NCI-H187 (cell line): ENCODE measurements around the gene AFMID.

Source experiments
- DNase-seq, 2 experiments: peaks; one replicate each; lab custom pipeline; 2025; lab: John Stamatoyannopoulos, UW

The AFMID gene

DNA sequence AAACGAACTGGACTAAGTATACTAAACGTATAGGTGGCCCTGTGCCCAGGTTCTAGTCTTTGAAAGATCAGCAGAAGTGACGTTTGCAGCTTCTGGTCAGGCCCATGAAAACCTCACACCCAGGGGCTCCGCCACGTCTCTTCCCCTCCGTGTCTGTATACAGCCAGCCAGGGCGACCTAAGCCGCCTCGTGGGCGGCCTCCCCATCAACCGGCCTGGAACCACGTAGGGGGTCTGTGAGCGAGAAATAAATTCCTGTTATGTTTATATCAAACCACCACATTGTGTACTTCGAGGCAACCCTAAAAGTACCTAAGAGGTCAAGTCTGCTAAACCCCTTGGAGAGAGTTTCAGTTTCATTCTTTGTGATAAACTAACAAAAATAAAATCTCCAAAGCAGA lies 7.1 kb upstream of the AFMID start:
- no peak for DNase-seq

DNA sequence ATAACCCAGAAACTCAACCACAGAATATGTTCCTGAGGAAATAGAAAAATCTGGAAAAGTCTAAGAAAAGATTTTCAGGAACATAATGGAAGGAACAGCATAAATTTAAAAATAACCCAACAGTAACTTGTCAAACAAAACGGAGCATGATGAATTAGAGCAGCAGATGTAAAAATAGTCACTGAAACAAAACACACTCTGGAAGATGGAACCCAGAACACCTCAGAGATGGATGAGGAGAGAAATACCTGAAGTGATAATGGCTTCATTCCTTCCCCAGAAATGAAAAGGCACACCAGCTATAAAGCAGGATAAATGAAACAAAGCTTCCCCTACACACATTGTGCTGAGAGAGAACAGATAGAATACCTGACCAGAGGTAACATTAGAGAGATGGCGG lies 6.7 kb upstream of the AFMID start:
- no peak for DNase-seq

DNA sequence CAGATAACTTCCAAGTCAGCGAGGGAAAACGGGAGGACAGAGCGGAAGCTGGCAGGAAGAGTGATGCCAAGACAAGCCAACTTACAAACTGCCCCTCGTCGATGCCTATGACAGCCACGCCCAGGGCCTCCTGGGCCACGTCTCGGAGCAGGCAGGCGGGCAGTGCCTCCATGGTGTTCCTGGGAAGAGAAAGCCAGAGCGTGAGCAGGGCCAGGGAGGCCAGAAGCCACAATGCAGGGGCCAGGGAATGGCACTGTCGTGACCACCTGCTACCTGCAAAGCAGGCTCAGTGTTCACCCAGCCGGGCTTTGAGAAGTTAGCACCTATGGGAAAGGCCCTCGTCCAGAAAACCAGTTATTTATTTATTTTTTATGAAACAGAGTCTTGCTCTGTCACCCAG lies 4.7 kb upstream of the AFMID start:
- no peak for DNase-seq

DNA sequence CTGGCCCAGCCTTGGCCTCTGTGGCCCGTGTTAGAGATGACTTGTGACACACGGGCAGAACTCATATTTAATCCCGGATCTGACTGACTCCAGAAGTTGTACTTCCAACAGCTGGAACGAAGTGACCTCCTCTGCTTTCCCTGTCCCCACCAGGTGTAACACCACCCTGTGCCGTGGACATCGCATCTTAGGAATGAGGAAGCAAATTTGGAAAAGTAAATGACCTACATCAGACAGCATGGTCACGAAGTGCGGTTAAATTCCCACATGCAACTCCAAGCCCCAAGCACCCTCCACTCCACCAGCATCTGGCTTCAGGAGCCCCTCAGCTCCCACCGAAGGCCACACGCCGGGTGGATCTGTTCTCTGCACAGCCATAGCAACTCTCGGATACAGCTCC lies 3.2 kb upstream of the AFMID start:
- no peak for DNase-seq

DNA sequence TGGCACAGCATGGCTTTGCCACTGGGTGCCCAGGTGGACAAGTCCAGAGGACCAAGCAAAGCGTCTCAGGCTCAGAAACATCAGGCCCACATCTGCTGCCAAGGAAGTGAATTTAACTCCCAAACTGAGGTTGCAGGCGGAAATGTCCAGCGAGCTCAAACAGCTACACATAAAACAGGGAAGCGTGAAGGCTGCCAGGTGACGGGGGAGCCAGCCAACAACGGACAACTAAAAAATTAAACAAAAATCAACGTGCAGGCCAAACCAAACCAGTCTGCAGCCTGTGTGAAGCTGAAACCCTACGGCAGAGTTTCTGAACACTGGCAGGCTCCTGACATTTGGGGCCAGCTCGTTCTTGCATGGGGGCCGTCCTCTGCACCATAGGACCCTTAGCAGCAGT lies 2.8 kb upstream of the AFMID start:
- no peak for DNase-seq

DNA sequence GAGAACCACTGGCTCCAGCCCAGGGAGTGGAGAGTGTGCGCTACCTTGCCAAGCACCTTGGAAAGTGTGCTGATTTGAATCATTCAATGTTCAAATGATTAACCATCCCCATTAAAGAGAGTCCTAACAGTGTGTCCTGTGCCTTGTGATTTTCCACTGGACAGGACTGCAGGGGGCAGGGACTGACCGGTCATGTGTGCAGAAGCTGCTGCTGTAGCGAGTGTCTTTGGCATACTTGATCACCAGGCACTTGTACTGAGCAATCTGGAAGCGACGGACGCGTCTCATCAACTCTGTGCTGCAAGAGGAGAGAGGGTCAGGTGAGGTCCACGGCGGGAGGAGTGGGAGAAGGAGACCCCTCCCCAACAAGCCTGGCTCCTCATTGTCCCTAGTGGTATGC lies 2.3 kb upstream of the AFMID start:
- DNase-seq: no peak

DNA sequence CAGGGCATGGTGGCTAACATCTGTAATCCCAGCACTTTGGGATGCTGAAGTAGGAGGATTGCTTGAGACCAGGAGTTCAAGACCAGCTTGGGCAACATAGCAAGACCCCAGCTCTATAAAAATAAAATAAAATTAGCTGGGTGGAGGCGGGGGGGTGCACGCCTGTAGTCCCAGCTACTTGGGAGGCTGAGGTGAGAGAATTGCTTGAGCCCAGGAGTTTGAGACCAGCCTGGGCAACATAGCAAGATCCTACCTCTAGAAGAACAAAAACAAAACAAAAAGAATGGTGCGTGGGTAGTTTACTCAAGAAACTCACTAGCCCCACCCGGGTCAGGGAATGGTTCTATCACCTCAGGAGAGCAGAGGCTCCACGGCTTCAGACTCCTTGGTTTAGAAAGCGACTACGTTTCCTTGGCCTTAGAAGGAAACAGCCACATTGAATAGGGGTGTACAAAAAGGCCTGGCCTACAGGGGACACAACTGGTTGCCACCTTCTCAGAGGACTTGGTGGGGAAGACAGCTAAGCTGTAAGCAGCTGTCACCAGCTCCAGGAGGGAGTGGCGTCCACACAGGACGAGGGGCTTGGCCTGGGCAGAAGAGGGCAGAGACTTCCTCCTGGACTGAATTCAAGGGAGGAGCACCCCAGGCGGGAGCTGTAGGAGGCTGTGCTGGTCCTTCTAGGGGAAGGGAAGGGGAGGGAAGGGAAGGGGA lies 1.0 kb upstream of the AFMID start:
- DNase-seq: no peak

DNA sequence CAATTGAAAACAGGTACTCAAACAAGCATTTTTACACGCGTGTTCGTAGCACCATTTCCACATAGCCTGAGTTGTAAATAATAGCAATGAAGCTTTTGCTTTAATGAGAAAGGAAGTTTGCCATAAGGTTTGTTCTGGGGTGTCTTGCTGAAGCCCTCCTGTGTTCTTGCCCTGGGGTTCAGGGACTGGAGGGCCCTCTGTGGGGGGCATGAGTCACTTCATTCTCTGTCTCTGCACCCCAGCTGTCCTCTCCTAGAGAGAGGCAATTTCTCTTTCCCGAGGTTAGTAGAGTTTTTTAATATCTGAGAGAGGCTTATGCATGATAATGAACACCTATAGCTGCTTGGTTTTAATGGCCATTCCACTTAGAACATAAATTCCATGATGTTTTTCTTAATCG lies 9.6 kb downstream of the AFMID start:
- no peak for DNase-seq

DNA sequence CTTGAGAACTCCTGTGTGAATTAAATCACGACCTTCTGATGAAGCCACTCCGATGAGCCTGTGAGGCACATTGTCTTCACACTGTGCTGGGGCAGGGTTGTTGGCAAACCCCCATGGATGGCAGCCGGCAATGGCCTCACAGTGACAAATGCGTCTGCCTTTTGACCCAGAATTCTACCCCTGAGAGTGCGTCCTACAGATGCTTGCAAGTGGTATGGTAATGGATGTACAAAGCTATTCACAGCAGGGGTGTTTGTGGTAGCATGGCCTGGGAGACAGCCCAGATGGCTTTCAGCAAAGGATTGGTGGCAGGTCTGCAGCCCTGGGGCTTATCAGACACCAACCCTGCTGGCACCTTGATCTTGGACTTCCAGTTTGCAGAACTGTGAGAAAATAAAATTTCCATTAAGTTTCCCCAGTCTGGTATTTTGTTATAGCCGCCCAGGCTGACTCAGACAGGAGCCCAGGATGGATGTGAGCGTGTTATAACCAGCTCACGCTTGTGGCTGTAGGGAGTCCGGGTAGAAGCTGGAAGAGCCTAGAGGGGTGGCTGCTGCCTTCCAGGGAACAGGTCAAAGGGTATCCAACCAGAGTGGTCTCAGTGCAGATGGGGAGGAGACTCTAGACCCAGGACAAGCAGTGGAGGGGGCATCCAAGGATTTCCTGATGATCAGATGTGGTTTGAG lies 10.1 kb downstream of the AFMID start:
- peak in 1 of 2 experiments; percentile 15 for DNase-seq

DNA sequence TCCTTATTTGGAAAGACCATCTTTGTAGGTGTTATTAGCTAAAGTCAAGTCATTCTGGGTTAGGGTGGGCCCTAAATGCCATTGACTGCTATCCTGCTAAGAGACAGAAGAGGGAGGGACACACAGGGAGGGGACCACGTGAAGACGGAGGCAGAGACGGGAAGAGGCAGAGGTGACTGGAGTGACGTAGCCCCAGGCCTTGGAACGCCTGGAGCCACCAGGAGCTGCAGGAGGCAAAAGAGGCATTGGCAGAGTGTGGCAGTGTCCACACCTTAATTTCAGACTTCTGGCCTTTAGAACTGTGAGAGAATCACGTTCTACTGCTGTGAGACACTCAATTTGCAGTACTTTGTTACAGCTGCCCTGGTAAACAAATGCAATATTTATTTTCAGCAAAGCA lies 13.3 kb downstream of the AFMID start:
- DNase-seq: no peak

DNA sequence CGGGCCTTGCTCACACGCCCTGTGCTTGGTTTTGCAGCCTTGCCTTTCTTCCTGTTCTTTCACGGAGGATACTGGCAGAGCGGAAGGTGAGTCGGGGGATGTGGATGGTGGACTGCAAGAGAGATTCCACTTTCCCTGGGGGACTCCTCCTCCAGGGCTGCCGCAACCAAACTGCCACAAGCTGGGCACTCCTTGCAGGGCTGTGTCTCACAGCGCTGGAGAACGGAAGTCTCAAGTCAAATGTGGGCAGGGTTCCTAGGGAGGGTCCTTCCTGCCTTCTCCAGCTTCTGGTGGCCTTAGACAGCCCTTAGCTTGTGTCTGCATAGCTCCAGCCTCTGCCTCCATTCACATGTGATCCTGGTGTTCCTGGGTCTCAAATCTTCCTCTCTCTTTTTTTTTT lies 15.5 kb downstream of the AFMID start:
- DNase-seq: no peak

DNA sequence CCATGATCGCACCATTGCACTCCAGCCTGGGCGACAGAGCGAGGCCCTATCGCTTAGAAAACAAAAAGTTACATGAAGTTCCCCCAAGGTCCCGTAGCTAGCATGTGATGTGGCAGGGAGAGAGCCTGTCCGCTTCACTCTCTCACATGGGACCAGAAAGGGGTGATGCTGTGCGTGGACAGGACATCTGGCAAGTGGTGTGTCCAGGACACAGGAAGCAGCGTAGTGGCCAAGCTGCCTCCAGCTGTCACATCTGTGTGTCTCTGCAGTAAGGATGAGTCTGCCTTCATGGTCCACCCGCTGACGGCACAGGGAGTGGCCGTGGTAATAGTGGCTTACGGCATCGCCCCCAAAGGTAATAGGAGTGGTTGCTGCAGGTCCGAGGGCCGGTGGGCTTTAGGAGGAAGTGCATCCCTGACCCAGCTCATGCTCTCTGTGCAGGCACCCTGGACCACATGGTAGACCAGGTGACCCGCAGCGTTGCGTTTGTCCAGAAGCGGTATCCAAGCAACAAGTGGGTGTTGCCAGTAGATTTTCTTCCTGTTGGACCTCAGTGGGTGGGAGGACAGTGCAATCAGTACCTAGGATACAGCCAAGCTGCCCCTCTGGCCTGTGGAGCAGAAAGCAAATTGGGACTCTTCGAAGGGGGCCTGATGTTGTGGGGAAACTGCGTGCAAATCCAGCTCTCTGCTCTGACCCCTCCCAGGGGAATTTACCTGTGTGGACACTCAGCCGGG lies 17.4 kb downstream of the AFMID start:
- no peak for DNase-seq

DNA sequence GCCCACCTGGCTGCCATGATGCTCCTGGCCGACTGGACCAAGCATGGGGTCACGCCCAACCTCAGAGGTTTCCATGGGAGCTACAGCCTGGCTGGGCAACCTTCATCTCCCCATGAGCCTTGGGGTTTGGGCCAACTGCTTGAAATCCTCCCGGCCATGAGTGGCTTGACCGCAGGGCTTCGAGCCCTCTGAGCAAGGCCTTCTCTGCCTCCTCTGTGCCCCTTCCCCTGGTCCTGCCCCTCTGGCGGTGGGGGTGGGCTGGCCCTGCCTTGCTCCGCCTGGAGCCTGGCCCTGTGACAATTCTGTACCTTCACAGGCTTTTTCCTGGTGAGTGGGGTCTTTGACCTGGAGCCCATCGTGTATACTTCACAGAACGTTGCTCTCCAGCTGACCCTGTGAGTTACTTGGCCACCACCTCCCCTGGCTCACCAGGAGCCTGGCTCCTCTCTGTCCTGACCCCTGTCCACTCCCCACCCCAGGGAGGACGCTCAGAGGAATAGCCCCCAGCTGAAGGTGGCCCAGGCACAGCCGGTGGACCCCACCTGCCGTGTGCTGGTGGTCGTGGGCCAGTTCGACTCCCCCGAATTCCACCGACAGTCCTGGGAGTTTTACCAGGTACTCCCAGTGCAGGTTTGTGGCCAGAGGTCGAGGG lies 18.1 kb downstream of the AFMID start:
- DNase-seq: no peak

DNA sequence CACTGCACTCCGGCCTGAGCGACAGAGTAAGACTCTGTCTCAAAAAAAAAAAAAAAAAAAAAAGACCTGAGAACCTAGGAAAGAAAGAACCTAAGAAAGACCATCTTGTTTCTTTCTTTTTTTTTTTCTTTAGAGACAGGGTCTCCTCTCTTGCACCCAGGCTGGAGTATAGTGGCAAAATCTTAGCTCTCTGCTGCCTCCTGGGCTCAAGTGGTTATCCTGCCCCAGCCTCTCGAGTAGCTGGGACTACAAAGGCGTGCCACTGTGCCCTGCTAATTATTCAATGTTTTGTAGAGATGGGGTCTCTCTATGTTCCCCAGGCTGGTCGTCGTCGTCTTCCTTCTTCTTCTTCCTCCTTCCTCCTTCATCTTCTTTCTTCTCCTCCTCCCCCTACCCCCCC lies 19.1 kb downstream of the AFMID start:
- DNase-seq: no peak

DNA sequence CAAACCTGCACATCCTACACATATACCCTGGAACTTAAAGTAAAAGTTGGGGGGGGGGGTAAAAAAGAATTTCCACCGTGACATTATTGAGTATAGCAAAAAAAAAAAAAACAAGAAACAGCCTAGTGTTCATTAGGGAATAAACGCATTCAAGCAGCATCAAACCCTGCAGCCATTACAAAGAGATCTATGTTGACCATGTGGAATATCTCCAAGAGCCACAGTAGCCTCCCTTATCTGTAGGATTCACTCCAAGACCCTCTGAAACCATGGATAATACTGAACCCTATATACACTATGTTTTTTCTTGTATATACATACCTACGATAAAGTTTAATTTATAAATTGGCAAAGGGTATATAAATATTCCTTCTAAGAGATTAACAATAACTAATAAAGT lies 21.3 kb downstream of the AFMID start:
- no peak for DNase-seq

DNA sequence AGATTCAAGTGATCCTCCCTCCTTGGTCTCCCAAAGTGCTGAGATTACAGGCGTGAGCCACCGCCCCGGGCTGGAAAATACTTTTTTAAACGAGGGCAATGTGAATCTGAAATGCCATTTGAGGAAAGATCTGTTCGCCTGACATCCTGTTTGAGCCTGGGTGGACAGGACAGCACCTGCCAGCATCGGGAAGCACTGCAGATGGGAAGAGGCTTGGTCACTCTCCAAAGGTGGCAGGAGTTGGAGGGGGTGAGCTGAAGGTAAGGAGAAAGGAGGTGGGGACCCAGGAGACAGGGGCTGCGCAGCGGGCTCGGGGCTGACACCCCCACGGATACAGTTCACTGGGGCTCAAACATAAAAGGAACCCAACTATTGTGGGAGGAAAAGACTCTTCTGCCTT lies 22.9 kb downstream of the AFMID start:
- DNase-seq: no peak

DNA sequence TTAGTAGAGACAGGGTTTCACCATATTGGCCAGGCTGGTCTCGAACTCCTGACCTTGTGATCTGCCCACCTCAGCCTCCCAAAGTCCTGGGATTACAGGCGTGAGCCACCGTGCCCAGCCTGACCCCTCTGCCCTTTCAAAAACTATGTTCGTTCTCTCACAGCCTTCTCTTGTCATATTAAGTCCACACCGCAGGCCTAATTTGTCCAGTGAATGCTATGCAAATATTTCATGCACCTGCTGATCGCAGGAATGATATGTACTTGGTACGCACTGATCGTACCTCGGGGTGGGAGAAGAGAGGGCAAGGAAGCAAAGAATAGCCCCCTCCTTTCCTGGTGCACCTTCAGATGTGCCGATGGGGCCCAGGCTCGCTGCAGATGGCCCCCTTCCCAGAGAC lies 23.9 kb downstream of the AFMID start:
- no peak for DNase-seq

DNA sequence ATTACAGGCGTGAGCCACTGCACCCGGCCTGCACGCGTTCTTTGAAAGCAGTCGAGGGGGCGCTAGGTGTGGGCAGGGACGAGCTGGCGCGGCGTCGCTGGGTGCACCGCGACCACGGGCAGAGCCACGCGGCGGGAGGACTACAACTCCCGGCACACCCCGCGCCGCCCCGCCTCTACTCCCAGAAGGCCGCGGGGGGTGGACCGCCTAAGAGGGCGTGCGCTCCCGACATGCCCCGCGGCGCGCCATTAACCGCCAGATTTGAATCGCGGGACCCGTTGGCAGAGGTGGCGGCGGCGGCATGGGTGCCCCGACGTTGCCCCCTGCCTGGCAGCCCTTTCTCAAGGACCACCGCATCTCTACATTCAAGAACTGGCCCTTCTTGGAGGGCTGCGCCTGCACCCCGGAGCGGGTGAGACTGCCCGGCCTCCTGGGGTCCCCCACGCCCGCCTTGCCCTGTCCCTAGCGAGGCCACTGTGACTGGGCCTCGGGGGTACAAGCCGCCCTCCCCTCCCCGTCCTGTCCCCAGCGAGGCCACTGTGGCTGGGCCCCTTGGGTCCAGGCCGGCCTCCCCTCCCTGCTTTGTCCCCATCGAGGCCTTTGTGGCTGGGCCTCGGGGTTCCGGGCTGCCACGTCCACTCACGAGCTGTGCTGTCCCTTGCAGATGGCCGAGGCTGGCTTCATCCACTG lies 27.0 kb downstream of the AFMID start, which contains the start of gene BIRC5:
Gene BIRC5, plus strand, starts transcription at position 238 of the 690 bp plus-strand sequence. Its CDS starts 64 bp downstream, at position 302.
- peak; percentile 82 to 90 for DNase-seq

DNA sequence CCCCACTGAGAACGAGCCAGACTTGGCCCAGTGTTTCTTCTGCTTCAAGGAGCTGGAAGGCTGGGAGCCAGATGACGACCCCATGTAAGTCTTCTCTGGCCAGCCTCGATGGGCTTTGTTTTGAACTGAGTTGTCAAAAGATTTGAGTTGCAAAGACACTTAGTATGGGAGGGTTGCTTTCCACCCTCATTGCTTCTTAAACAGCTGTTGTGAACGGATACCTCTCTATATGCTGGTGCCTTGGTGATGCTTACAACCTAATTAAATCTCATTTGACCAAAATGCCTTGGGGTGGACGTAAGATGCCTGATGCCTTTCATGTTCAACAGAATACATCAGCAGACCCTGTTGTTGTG lies 27.5 kb downstream of the AFMID start:
- DNase-seq: no peak

DNA sequence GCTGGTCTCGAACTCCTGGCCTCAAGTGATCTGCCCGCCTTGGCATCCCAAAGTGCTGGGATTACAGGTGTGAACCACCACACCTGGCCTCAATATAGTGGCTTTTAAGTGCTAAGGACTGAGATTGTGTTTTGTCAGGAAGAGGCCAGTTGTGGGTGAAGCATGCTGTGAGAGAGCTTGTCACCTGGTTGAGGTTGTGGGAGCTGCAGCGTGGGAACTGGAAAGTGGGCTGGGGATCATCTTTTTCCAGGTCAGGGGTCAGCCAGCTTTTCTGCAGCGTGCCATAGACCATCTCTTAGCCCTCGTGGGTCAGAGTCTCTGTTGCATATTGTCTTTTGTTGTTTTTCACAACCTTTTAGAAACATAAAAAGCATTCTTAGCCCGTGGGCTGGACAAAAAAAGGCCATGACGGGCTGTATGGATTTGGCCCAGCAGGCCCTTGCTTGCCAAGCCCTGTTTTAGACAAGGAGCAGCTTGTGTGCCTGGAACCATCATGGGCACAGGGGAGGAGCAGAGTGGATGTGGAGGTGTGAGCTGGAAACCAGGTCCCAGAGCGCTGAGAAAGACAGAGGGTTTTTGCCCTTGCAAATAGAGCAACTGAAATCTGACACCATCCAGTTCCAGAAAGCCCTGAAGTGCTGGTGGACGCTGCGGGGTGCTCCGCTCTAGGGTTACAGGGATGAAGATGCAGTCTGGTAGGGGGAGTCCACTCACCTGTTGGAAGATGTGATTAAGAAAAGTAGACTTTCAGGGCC lies 32.4 kb downstream of the AFMID start:
- no peak for DNase-seq

DNA sequence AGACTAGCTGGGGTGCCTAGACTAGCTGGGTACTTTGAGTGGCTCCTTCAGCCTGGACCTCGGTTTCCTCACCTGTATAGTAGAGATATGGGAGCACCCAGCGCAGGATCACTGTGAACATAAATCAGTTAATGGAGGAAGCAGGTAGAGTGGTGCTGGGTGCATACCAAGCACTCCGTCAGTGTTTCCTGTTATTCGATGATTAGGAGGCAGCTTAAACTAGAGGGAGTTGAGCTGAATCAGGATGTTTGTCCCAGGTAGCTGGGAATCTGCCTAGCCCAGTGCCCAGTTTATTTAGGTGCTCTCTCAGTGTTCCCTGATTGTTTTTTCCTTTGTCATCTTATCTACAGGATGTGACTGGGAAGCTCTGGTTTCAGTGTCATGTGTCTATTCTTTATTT lies 35.9 kb downstream of the AFMID start:
- DNase-seq: no peak
